NCI-H128 (cell line): ENCODE data around the gene MBP.

Experiments used
- DNase-seq: peaks from one replicate; lab custom pipeline; 2025; ENCODE audit not compliant: unreplicated experiment; lab: John Stamatoyannopoulos, UW

MBP gene

DNA sequence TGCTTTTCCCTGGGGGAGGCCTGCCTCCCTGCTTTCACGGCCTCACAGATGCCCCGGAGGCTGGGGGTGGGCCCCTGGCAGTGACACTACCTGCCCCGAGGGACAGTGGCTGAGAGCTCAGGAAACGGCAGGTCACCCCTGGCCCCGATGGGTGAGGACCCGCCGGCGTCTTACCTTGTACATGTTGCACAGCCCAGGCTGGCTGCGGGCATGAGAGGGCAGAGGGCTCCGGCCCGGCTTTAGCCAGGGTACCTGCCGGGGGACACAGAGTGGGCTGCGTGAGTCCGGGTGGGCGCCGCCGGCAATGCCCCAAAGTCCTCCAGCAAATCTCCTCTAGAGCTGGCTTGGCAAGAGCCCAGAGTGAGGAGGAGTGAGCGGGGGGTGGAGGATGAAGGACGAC is 122.9 kb downstream of the MBP start:
- DNase-seq: no peak

DNA sequence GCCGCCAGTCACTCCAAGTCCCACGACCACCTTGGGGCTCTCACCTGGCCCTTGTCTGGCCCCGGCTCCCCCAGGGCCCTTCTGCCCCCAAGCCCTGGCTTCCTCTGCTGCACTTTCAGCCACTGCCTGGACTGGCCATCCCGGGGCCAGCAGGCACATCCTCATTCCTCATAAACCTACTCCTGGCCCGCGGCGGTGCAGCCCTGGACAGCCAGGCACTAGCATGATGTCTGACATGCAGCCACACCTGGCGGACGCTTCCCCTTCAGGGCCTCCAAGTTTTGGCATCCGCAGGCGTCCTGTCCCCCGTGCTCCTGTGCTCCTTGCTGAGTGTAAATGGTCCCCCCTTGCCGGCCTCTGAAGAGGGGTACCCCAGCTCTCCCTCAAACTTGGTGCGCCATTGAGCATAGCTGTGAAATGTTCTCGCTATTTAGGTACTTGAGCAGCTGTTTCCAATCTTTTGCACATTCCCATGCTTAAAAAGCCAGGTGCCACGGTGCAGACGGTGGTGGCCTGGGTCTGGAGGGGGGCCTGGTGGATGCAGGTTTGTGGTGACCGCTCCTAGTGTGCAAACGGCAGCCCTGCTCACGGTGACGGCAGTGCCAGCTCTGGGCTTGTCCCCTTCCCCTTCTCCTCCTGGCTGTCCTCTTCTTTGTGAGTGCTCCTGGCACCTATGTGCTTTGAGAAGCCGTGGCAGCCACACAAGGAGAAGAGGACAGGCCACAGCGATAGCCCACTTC is 123.8 kb downstream of the MBP start:
- no peak for DNase-seq

DNA sequence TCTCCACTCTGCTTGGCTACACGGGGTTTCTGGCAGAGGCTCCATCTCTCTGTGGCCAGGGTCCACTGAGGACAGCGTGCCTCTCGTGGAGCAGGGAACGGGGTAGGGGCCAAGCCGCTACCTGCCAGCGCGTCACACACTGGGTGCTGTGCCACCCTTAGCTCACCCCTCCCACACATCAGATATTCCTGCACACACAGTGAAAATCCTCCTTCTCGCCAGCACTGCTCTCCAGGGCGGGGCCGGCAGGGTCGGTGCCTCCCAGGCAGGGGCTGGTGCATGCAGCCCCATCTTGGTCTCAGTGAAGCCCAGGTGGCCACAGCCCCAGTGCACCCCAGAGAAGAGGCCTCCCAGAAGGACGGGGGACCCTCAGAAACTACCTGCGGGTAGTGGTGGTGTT is 124.6 kb downstream of the MBP start:
- no peak for DNase-seq

DNA sequence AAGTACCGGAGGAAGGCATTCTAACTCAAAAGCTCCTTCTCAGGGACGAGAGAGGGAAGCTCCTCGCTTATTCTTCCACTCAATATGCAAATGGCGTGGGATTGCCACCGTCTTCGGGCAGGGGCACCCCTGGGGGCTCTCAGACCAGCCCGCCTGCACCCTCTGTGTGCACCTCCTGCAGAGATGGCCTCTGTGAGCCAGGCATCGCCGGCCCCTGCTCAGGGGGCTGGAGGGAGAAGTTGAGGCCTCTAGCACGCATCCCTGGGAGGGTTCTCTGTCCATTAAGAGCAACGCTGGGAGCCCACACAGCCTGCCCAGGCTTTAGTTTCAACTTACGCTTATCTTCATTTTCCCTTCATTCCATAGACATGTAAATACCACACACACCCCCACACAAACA is 125.3 kb downstream of the MBP start:
- DNase-seq: no peak

DNA sequence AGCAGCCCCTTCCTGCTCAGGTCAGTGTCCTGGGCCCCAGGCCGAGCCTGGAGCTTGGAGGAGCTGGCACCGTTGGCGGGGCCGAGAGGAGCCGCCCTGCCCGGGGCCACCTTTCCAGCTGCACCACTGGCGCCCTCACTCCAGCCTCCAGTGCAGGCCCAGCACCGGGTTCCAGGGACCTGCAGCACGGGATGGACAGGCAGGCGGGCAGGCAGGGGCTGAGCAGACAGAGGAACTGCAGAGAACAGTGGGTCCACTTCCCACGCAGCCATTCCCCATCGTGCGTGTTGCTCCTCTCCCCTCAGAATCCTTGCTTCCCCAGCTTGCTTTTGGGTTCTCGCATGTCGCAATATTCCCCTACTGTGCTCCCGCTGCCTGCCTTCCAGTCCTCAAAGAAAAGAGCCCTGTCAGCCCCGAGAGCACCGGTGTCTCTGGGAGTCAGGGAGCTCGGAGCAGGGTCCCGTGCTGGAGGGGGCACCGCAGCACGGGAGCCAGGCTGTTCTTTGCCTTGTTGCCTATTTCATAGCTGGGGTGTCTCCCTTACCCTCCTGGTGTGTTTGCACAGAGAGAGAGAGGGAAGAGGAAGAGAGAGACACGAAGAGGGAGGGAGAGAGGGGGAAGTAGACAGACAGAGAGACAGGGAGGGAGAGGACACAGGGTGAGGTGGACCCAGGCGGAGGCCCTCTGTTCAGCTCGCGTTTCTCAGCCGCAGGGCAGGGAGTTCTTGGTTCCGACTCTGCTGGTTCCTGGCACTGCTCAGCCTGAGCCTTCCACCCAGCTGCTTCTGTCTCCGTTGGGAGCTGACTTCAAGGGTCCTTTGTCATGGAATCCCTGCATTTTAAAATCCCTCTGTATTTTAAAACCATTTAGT is 126.0 kb downstream of the MBP start:
- DNase-seq: no peak

DNA sequence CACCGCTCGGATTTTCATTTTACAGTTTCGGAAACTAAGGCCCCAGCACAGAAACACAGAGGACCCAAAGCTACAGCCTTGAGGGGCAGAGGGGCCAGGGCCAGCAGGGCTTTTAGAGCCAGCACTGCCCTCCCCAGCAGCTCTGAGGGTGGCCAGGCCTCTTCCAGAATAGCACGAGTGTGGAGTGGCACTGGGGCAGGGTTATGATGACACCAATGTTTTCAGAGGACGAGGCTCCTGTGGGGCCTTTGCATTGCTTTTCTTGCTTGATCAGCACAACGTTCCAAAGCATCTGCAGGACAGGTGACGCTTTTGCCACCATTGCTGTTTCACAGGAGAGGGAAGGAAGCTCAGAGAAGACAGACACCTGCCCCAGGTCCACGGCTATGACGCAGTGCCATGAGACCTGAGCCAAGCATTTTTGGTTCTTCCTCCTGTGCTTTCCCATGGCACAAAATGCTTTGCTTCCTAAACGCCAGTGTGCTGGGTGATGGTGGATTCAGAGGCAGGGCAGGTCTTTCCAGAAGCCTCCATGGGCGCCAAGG is 126.9 kb downstream of the MBP start:
- DNase-seq: no peak

DNA sequence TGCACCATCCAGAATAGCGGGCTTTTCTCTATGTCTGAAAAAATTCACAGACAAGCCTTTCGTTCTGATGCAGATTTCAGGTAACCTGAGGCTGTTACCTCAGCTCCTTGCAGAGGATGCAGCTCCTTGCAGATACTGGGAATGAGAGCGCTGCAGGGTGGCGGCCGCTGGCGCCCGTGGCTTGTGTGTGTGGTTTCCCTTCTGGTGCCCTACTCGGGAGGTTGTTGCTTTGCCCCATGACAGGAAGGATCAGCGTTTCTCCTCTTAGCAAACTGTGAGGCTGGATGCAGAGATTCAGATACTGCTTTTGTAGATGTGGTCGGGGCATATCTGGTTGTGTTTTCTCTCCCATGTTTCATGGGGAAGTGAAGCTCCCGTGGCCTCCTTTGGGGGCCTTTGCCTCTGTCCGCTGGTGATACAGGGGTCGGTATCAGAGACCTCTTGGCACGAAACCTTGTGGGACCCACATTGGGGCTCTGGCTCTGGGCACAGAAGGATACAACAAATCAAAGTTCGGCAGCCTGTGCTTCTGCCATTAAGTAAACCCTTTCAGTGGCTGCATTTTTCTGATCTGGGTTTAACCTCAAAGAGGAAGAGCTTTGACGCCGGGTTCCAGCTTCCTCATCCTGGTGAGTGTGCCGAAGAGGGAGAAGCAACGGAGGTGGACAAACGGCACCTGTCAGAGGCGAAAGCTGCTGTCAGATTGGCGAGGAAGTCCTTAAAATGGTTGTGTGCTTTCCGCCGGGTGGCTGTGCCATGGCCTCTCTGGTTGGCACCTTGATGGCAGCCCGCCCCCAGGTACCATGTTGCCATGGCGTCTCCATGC is 127.8 kb downstream of the MBP start:
- DNase-seq: no peak

DNA sequence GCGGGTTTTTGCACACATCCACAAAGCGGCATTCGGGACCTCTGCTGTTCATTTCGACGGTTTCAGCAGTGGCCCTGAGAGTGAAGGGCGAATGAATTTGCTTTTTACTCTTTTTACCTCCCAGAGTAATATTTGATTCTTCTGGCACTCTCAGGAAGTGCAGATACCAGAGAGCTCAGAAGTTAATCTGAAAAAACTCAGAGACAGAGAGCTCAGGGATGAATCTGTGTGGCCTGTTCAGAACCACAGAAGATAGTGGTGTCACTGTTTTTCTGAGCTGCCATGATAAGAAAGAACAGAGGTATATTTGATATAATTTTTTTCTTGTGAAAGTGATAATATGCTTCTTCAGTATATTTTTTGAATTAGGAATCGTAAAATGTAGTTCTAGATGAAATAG is 129.3 kb downstream of the MBP start:
- no peak for DNase-seq

DNA sequence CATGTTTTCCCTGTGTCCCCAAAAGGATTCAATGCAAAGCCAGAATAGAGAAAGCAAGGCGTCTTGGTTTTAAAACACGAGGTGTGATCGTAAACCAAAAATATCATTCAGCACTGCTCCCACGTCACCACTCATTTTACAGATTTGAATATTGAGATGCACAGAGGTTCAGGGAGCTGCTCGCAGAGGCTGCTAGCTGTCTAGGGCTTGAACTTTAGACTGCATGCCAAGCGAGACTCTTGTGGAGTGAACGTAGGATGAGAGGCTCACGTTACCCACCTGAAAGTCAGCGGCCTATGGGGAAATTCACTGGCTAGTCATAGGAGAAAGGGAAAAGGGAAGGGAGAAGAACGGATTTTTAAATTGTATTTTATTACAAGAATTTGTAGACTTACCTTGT is 130.1 kb downstream of the MBP start:
- DNase-seq: no peak

DNA sequence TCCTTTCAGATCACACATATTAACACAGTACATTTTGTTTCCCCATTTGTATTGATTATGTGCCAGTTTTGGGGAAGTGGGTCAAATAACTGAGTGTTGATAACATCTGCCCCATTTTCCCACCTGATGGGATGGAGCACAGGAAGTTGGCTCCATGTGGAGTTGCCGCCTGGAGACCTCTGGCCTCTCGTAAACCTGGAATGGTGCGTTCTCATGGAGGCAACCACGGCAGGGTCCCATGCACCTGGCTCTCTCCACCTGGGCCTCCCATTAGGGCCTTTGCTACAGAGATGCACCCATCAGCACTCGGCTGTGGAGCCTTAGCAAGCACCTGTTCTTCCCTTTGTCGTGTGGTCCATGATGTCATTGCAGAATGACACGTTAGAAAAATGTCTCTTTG is 130.6 kb downstream of the MBP start:
- DNase-seq: no peak

DNA sequence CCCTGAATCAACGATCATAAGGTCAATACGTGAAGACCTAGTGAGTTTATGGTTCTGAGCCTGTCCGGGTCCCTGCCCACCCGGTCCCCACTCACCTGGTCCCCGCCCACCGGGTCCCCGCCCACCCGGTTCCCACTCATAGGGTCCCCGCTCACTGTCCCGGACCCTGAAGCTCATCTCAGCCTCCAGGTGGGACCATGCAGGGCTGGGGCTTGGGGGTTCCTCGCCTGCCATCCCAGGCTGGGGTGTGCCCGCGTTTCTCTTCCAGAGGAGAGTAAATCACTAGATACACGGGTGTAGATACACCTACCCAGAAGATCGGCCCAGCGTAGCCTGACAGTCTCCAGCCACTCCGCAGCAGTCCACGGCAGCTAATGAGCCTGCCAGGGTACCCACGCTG is 131.5 kb downstream of the MBP start:
- no peak for DNase-seq

DNA sequence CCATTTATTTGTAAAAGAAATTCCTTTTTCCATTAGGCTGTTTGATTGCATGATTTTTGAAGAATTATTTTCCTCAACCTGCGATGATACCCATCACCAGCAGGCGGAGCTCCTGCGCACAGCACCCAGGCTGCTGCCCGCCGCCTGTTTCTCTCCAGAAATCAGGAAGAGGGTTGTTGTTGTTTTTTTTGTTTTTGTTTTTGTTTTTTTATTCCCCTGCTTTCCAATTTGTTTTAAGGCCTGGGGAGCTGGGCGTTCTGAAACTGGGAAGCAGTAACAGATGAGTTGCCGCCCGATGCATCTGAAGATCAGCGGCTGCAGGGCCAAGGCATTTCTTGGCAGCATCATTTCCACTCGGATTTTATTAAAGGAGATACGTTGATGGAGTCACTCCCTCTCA is 132.1 kb downstream of the MBP start:
- DNase-seq: no peak

DNA sequence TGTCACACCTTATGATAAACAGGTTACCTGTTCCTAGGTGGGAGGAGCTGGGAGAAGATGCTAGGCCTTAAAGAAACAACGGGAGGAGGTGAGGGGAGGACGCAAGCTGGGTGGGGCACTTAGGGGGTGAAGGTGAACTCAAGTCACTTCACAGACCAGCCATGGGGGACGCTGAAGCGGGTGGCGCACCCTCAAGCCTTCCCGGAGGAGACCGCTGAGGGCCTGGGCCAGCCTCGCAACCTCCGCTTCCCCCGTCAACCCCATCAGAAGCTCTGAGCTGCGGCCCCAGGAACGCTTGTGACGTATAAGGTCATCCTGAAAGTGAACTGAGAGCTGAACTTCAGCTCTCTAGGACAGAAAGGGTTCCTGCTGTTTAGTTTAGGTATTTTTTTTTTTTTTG is 133.5 kb downstream of the MBP start:
- no peak for DNase-seq

DNA sequence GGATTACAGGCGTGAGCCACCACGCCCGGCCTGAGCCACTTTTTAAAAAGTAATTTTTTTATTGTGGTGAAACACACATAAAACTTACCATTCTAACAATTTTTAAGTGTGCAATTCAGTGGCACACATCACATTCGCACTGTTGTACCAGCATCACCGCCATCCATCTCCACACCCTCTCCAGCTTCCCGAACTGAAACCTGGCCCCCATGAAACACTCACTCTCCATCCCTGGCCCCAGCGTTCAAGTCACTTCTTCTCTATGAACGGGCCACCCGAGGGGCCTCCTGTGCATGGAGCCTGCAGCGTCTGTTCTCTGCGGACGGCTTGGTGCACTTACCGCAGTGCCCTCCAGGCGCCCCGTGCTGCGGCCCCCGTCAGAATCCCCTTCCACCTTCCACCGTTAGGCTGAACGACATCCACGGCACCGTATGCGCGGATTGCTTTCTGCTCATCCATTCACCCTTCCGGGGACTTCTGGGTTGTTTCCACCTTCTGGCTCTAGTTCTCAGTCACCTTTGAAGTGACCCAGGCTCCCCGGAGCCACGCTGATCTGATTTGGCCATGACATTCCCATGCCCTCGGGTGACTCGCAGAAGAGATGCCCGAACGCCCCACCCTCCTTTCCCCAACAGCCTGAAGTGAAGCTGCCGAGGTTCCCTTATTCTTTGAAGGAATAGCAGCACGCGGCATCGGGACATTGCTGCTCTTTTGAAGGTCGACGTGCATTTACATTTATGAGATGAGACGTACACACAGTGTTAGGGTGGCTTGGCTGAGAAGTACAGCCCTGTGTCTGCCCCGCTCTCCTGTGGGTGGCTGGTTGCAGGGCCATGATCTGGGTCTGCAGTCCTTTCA is 134.4 kb downstream of the MBP start:
- no peak for DNase-seq

DNA sequence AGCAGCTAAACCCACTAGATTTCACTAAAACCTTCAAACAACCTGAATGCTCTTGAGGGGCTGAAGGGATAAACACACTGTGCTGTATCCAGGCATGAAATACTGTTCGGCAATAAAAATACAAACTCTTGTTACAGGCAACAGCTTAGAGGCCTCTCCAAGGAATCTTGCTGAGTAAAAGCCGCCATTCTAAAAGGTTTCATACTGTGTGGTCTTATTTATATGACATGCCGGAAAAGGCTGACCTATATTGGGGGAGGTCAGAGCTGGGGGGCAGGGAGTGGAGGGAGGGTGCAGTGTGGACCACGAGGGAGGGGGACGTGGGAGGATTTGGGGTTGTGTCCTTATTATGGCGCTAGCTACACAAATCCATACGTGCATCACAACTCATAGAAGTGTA is 136.2 kb downstream of the MBP start:
- DNase-seq: no peak

DNA sequence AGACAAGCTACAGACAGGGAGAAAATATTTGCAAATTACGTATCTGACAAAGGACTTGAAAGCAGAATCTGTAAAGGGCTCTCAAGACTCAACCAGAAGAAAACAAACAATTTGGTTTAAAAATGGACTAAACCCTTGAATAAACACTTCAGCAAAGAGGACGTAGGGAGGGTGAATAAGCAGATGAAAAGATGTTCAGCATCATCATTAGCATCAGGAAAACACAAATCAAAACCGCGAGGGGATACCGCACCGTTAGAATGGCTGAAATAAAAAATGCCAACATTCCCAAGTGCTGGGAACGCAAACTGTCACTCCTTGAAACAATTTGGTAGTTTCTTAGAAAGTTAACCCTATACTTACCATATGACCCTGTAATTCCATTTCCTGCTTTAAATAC is 136.7 kb downstream of the MBP start:
- DNase-seq: no peak

DNA sequence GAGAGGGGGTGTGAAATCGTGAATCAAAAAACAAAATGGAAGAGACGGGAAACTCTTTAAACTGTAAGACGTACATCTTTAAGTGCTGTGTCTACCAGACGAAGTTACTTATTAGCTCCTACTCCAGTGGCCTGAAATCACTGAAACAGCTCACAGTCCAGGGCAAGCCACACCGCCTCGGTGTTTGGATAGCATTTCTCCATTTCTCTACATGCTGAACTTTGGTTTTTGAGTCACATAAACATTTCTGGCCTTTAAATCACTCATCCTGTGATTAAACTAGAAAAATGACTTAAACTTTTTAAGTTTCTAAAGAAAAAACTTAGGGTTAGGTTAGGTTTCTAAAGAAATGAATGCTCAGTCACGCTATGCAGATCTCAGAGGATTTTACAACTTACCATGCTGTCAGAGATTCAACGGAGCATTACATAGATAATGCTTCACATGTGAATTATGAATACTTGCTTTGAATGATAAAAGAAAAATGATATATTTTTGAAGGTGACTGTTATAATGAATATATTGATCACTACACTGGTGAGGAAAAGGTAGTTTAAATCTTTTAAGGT is 138.4 kb downstream of the MBP start:
- no peak for DNase-seq

DNA sequence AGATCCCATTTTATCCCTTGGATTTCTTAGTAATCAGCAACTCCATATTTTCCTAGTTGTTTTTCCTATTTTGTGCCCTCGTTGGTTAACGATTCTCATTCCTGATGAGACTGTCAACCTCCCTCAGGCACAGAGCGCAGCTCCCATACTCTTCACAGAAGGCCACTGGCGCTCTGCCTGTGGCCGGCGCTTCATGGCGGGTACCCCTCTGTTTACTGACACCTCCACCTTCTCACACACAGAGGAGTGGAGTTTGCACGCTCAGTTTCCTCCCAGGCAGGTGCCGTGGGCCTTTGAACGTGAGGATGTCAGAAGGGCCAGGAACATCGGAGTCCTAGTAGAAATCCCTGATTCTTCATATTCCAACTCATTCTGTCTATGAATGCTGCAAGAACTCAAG is 139.0 kb downstream of the MBP start:
- no peak for DNase-seq

DNA sequence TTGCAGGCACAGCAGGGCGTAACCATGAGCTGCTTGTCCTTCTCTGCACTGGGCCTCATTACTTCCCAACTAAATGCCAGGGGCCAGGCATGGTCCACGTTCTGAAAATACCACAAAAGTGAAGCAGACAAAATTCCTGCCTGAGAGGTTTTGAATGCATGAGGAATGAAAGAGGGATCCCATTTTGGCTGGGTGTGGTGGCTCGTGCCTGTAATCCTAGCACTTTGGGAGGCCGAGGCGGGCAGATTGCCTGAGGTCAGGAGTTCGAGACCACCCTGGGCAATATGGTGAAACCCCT is 139.5 kb downstream of the MBP start:
- DNase-seq: no peak
